Suprapubic skin (tissue), 2 donors: ENCODE measurements around the gene ARFGAP3.

Experiments
- EP300 ChIP-seq: sonication (generic); formaldehyde crosslinking; IDR thresholded peaks from one replicate; pipeline ENCODE4 v1.6.1; 2017; ENCODE audit warnings: antibody characterized with exemption
- POLR2A ChIP-seq, 2 donors: fragments of 450-650 bp; IDR thresholded peaks; one replicate each; pipeline ENCODE4 v1.6.1; 2017; ENCODE audit warnings: antibody characterized with exemption in 2 of 2, mild to moderate bottlenecking in 2 of 2, moderate library complexity in 2 of 2

- TF ChIP-seq POLR2A (IDR thresholded peaks at IDR 0.05) (no peak), EP300 (no peak)
Measured at GRCh38 chr22:42819412-42820044, 37.5 kb downstream of the ARFGAP3 start.
